GM10266 (cell line): ENCODE results near the gene SCUBE1.

ENCODE experiments used
- DNase-seq: peaks from one replicate; pipeline ENCODE4 v3.0.0; 2012; ENCODE audit errors: extremely low spot score
- CTCF ChIP-seq: IDR thresholded peaks from 2 replicates; pipeline ENCODE4 v1.5.1; 2012; ENCODE audit warnings: mild to moderate bottlenecking, low read depth; ENCODE audit not compliant: control insufficient read depth, insufficient read depth; ENCODE audit errors: missing control alignments

SCUBE1 gene

GRCh38 chr22:43299736-43300135, 43.4 kb downstream of the SCUBE1 start:
- DNase-seq, result no peak
- TF ChIP-seq CTCF, result no peak

GRCh38 chr22:43298062-43298801, 44.9 kb downstream of the SCUBE1 start:
- TF ChIP-seq CTCF, result no peak
- no peak for DNase-seq

- no peak for TF ChIP-seq CTCF
- DNase-seq, result no peak
These were observed 45.7 kb downstream of the SCUBE1 start for GRCh38 chr22:43297270-43298061.

GRCh38 chr22:43296276-43296902, 46.8 kb downstream of the SCUBE1 start:
- DNase-seq, result no peak
- no peak for TF ChIP-seq CTCF

- no peak for TF ChIP-seq CTCF
- no peak for DNase-seq
These were observed 47.5 kb downstream of the SCUBE1 start for GRCh38 chr22:43295660-43296059.

GRCh38 chr22:43295173-43295572, 48.0 kb downstream of the SCUBE1 start:
- TF ChIP-seq CTCF, result no peak
- no peak for DNase-seq
